Esophagus muscularis mucosa (tissue), 2 donors: ENCODE data around the gene TTC34.

Experiments used
- EP300 ChIP-seq: sonication (generic); formaldehyde crosslinking; IDR thresholded peaks from one replicate; pipeline ENCODE4 v1.6.1; 2017; ENCODE audit warnings: antibody characterized with exemption
- POLR2A ChIP-seq: fragments of 450-650 bp; IDR thresholded peaks from one replicate; pipeline ENCODE4 v1.6.1; 2017; ENCODE audit warnings: antibody characterized with exemption, moderate library complexity, mild to moderate bottlenecking, low read depth

GRCh38 chr1:2803086-2803930, 1.8 kb upstream of the TTC34 start:
- TF ChIP-seq POLR2A (no peak), EP300 (no peak)
